Endothelial cell of umbilical vein (primary cell): ENCODE results near the gene PNPLA3. TPM values are rescaled to one million over a fixed set of nuclear protein-coding genes. Genes with fewer than 3 reads are reported as not detected.

Source experiments
- BruUV-seq: library from RNA; stranded (reverse); fragments of 400-500 nt; replicated peaks from 2 replicates; lab custom pipeline; 2021; lab: Mats Ljungman, UMichigan
- CTCF ChIA-PET: fragments of 300-600, 350-600 bp; sonication (Branson Sonifier 250); formaldehyde crosslinking; loops from one replicate; lab custom pipeline; 2021; ENCODE audit warnings: antibody characterized with exemption, inconsistent platforms; lab: Charles Lee
- POLR2A ChIA-PET: fragments of 300-600, 350-600 bp; sonication (Branson Sonifier 250); formaldehyde crosslinking; loops from one replicate; lab custom pipeline; 2021; ENCODE audit warnings: antibody characterized with exemption, inconsistent platforms; lab: Charles Lee
- DNase-seq: peaks from one replicate; pipeline ENCODE4 v3.0.0-alpha.2; 2011; ENCODE audit warnings: low read depth, low spot score
- FAIRE-seq: peaks from 2 replicates; lab custom pipeline; 2011; peaks lifted over from hg19 to GRCh38; lab: Jason Lieb, UNC
- H2AFZ ChIP-seq: 2 replicates; pipeline ENCODE4 v1.6.0; 2012; ENCODE audit warnings: low read depth, low read length, control low read depth, inconsistent platforms
- H3K27ac ChIP-seq: 2 replicates; pipeline ENCODE4 v1.5.1; 2011; ENCODE audit warnings: low read depth, mild to moderate bottlenecking, control low read depth, low read length, moderate library complexity; ENCODE audit not compliant: insufficient read depth
- H3K27me3 ChIP-seq, 2 experiments: 2 replicates each; pipeline versions ENCODE4 v1.6.0 to v1.6.1; 2011; ENCODE audit warnings: low read length in 2 of 2, mixed read lengths in 1 of 2; ENCODE audit not compliant: control insufficient read depth in 2 of 2, insufficient read depth in 2 of 2
- H3K36me3 ChIP-seq, 2 experiments: 2 replicates in 1 of 2; 3 replicates in 1 of 2; pipeline ENCODE4 v1.5.1; 2011; ENCODE audit warnings: low read length in 2 of 2, mild to moderate bottlenecking in 1 of 2, moderate library complexity in 1 of 2; ENCODE audit not compliant: control insufficient read depth in 2 of 2, insufficient read depth in 2 of 2; ENCODE audit errors: extremely low read depth in 1 of 2
- H3K4me1 ChIP-seq: 3 replicates; pipeline ENCODE4 v1.5.1; 2011; ENCODE audit warnings: mild to moderate bottlenecking, low read length; ENCODE audit not compliant: control insufficient read depth, insufficient read depth; ENCODE audit errors: extremely low read depth
- H3K4me2 ChIP-seq: 2 replicates; pipeline ENCODE4 v1.6.1; 2011; ENCODE audit warnings: low read length, control low read depth, mixed read lengths; ENCODE audit not compliant: insufficient read depth
- H3K4me3 ChIP-seq, 3 experiments: fragments of 200-600 bp in 1 of 3; sonication (generic), shearing (Covaris generic) in 1 of 3; replicated peaks in 1 of 3; 2 replicates each; pipeline ENCODE4 v1.5.1; 2011 to 2016; ENCODE audit warnings: control low read depth in 3 of 3, low read length in 3 of 3, mild to moderate bottlenecking in 2 of 3, inconsistent platforms in 1 of 3, low read depth in 1 of 3, moderate library complexity in 1 of 3; ENCODE audit not compliant: insufficient read depth in 1 of 3
- H3K79me2 ChIP-seq: 2 replicates; pipeline ENCODE4 v1.6.0; 2012; ENCODE audit warnings: low read length, inconsistent platforms; ENCODE audit not compliant: control insufficient read depth, insufficient read depth
- H3K9ac ChIP-seq: replicated peaks from 2 replicates; pipeline ENCODE3; 2011; ENCODE audit warnings: low read length, control low read depth; ENCODE audit not compliant: insufficient read depth; ENCODE audit errors: extremely low read depth
- H3K9me1 ChIP-seq: replicated peaks from 3 replicates; pipeline ENCODE4 v1.6.0; 2011; ENCODE audit warnings: mild to moderate bottlenecking, low read length; ENCODE audit not compliant: control insufficient read depth, insufficient read depth; ENCODE audit errors: extremely low read depth
- H3K9me3 ChIP-seq: replicated peaks from 2 replicates; pipeline ENCODE4 v1.5.1; 2012; ENCODE audit warnings: low read length, inconsistent platforms; ENCODE audit not compliant: control insufficient read depth, insufficient read depth
- H4K20me1 ChIP-seq: replicated peaks from 2 replicates; pipeline ENCODE3; 2011; ENCODE audit warnings: mild to moderate bottlenecking, low read length; ENCODE audit not compliant: control insufficient read depth, insufficient read depth; ENCODE audit errors: extremely low read depth
- EZH2 ChIP-seq: IDR thresholded peaks from 2 replicates; pipeline ENCODE4 v1.6.1; 2012; ENCODE audit warnings: borderline replicate concordance, low read depth, mild to moderate bottlenecking, moderate library complexity, low read length, inconsistent platforms; ENCODE audit not compliant: severe bottlenecking
- FOS ChIP-seq: IDR thresholded peaks from 2 replicates; pipeline ENCODE4 v1.6.1; 2011; ENCODE audit warnings: mild to moderate bottlenecking, low read length, moderate library complexity, borderline replicate concordance; ENCODE audit not compliant: insufficient read depth
- GATA2 ChIP-seq: IDR thresholded peaks from 2 replicates; pipeline ENCODE4 v1.7.0; 2011; ENCODE audit warnings: low read depth, mild to moderate bottlenecking, moderate library complexity, mixed read lengths, low read length; ENCODE audit not compliant: insufficient read length, insufficient read depth
- JUN ChIP-seq: IDR thresholded peaks from 2 replicates; pipeline ENCODE4 v1.6.1; 2011; ENCODE audit warnings: borderline replicate concordance, low read depth; ENCODE audit not compliant: insufficient read length, insufficient read depth
- MYC ChIP-seq: IDR thresholded peaks from one replicate; pipeline ENCODE4 v1.6.1; 2011; ENCODE audit warnings: mild to moderate bottlenecking, low read depth, low read length
- POLR2A ChIP-seq: IDR thresholded peaks from 2 replicates; pipeline ENCODE4 v1.6.1; 2012; ENCODE audit warnings: low read depth, mild to moderate bottlenecking, control low read depth, low read length
- POLR2AphosphoS5 ChIP-seq: IDR thresholded peaks from 2 replicates; pipeline ENCODE4 v1.6.1; 2012; ENCODE audit warnings: low read depth, mild to moderate bottlenecking, control low read depth, low read length, moderate library complexity; ENCODE audit not compliant: insufficient read depth
- dilution Hi-C: fragments of 300-500 bp; cut with MboI; formaldehyde crosslinking; loops from one replicate; pipeline ENCODE4 v1.15.0; 2019; ENCODE audit warnings: low sequenced_read_pairs; ENCODE audit not compliant: extremely low pct_ligation_motif_present
- intact Hi-C: fragments of 100-400 bp; cut with micrococcal nuclease; formaldehyde crosslinking; loops from one replicate; pipeline ENCODE4 v1.10.0; 2022
- polyA plus RNA-seq, 4 experiments: library from polyadenylated mRNA; depleted of rRNA in 3 of 4; stranded (reverse) in 3 of 4; unstranded in 1 of 4; fragments of >200 nt; gene quantifications; 2 replicates each; pipeline versions ENCODE4 v1.2.1 to v1.2.3, GENCODE V29; 2011 to 2012; ENCODE audit warnings: missing spikeins in 1 of 4
- total RNA-seq: library from RNA; stranded (reverse); gene quantifications from 2 replicates; pipeline ENCODE4 v1.2.3, GENCODE V29; 2021
- TF ChIP-seq, protein P1 (sequence below), 2 donors: IDR thresholded peaks; 1 replicate in 1 of 2; 2 replicates in 1 of 2; pipeline ENCODE4 v1.5.1; 2011; ENCODE audit warnings: low read length in 2 of 2, mild to moderate bottlenecking in 2 of 2, moderate library complexity in 2 of 2, control low read depth in 1 of 2, inconsistent platforms in 1 of 2, low read depth in 1 of 2; ENCODE audit not compliant: insufficient read depth in 1 of 2; ENCODE audit errors: extremely low read depth in 1 of 2
- TF ChIP-seq, protein P2 (sequence below): IDR thresholded peaks from 2 replicates; pipeline ENCODE4 v1.6.1; 2011; ENCODE audit not compliant: insufficient read depth, insufficient read length

The PNPLA3 gene
- total and polyA plus RNA-seq, 2 donors (not counting 3 experiments of a cell fraction or from before 2014, with no cell fraction given): 5.3 to 12.3 TPM

DNA sequence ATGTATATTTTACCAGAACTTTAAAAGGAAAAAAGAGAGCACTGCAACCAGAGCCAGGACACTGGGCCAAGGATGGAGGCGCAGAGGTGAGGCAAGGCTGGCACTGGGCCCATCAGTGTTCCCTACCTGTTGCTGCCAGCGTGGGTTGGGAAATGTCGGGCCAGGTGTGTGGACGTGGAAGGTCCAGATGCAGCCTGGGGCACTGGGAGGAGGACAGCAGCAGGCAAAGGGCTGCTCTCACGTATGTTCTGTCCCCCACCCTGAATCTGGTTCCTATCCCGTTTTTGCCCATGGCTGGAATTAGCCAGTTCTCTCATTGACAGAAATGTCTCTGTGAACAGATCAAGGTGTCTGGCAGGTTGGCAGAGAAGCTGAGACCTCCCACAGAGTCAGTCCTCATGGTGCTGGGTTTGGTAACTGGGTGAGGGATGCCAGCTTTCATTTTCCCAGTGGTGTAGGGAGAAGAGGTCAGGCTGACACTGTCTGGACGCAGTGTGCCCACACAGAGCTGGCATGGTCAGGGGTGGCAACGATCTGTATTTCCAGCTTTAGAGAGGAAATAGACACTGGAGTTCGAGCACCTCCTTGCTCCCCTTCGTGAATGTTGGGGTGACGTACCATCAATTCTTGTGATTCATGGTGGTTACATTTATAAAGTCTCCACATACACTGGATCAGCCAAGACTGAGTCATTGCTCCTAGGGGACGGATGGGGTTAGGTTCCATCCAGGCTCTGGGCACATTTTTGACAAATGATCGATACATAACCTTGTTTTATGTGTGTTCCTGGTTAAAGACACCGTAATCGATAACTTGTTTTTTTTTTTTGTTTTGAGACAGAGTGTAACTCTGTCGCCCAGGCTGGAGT is 4.3 kb upstream of the PNPLA3 start:
- H3K79me2 ChIP-seq: no peaks in the 10 kb centered on the region
- no peak overlapping the region for H3K4me3 ChIP-seq
- intact Hi-C loops (no loop called here), dilution Hi-C loops (no loop called here)
- DNase-seq (no peak), FAIRE-seq (no peak)
- H3K4me1 ChIP-seq: peaks cover 24% of the 10 kb centered on the region
- no peak overlapping the region for H3K9ac ChIP-seq
- BruUV-seq: no TSS peak
- H3K4me2 ChIP-seq: no peak overlapping the region
- TF ChIP-seq GATA2: no peak
- TF ChIP-seq, protein P1, sequence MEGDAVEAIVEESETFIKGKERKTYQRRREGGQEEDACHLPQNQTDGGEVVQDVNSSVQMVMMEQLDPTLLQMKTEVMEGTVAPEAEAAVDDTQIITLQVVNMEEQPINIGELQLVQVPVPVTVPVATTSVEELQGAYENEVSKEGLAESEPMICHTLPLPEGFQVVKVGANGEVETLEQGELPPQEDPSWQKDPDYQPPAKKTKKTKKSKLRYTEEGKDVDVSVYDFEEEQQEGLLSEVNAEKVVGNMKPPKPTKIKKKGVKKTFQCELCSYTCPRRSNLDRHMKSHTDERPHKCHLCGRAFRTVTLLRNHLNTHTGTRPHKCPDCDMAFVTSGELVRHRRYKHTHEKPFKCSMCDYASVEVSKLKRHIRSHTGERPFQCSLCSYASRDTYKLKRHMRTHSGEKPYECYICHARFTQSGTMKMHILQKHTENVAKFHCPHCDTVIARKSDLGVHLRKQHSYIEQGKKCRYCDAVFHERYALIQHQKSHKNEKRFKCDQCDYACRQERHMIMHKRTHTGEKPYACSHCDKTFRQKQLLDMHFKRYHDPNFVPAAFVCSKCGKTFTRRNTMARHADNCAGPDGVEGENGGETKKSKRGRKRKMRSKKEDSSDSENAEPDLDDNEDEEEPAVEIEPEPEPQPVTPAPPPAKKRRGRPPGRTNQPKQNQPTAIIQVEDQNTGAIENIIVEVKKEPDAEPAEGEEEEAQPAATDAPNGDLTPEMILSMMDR (IDR thresholded peaks at IDR 0.05; ENCODE audit: extremely low read depth in 1 of 2, insufficient read depth in 1 of 2, low read depth in 1 of 2, low read length in 2 of 2): no peak
- TF ChIP-seq, protein P2, sequence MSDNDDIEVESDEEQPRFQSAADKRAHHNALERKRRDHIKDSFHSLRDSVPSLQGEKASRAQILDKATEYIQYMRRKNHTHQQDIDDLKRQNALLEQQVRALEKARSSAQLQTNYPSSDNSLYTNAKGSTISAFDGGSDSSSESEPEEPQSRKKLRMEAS: no peak
- TF ChIP-seq EZH2: no peak
- no peak for TF ChIP-seq FOS
- no peak for TF ChIP-seq POLR2AphosphoS5
- no peak for TF ChIP-seq JUN
- no peak for TF ChIP-seq POLR2A
- TF ChIP-seq MYC: no peak
- no peaks in the 10 kb centered on the region for H4K20me1 ChIP-seq
- H3K9me3 ChIP-seq: no peaks in the 10 kb centered on the region
- H2AFZ ChIP-seq: no peak overlapping the region
- ChIA-PET CTCF (interaction anchor here (1.9 to 2.1 kb wide), 2 partner anchors 27 to 36 kb away, joined by 6 read pairs; no protein-coding TSS in a partner anchor), POLR2A (no interaction called here)
- H3K27me3 ChIP-seq: peaks cover 0 to 3% of the 10 kb centered on the region in 2 experiments
- no peak overlapping the region for H3K27ac ChIP-seq
- no peaks in the 10 kb centered on the region for H3K36me3 ChIP-seq
- H3K9me1 ChIP-seq: no peaks in the 10 kb centered on the region
